Tibial nerve (tissue), 4 donors: ENCODE results near the gene BYSL. TPM values are rescaled to one million over a fixed set of nuclear protein-coding genes. Genes with fewer than 3 reads are reported as not detected.

Source experiments
- DNase-seq, 2 donors: peaks; one replicate each; pipeline ENCODE4 v3.0.0-alpha.2; 2019; ENCODE audit warnings: low spot score in 2 of 2
- H3K27ac ChIP-seq, 4 donors: fragments of 200-600 bp; sonication (generic) in 3 of 4; one replicate each; pipeline ENCODE4 v1.5.1; 2017 to 2019; ENCODE audit warnings: mild to moderate bottlenecking in 1 of 4
- H3K27me3 ChIP-seq, 2 donors: fragments of 200-600 bp; sonication (generic) in 1 of 2; one replicate each; pipeline versions ENCODE4 v1.5.1 to v1.6.0; 2017 to 2019
- H3K36me3 ChIP-seq, 3 donors: fragments of 200-600 bp; sonication (generic); one replicate each; pipeline ENCODE4 v1.5.1; 2018 to 2019
- H3K4me1 ChIP-seq, 4 donors: fragments of 200-600 bp; sonication (generic) in 3 of 4; one replicate each; pipeline ENCODE4 v1.5.1; 2017 to 2019
- H3K4me3 ChIP-seq, 4 donors: fragments of 200-600 bp; sonication (generic) in 3 of 4; one replicate each; pipeline ENCODE4 v1.5.1; 2017 to 2019; ENCODE audit warnings: mild to moderate bottlenecking in 1 of 4, moderate library complexity in 1 of 4
- H3K9me3 ChIP-seq, 4 donors: fragments of 200-600 bp; sonication (generic) in 3 of 4; one replicate each; pipeline ENCODE4 v1.5.1; 2017 to 2019
- CTCF ChIP-seq, 5 experiments: fragments of 200-600 bp in 3 of 5; fragments of 450-650 bp in 2 of 5; sonication (generic) in 3 of 5; IDR thresholded peaks; one replicate each; pipeline ENCODE4 v1.5.1; 2016 to 2019; ENCODE audit warnings: antibody characterized with exemption in 5 of 5, mild to moderate bottlenecking in 3 of 5, moderate library complexity in 2 of 5
- EP300 ChIP-seq, 2 donors: sonication (generic); formaldehyde crosslinking; IDR thresholded peaks; one replicate each; pipeline ENCODE4 v1.6.1; 2017; ENCODE audit warnings: antibody characterized with exemption in 2 of 2, mild to moderate bottlenecking in 1 of 2
- POLR2A ChIP-seq, 2 donors: fragments of 450-650 bp; IDR thresholded peaks; one replicate each; pipeline ENCODE4 v1.6.1; 2017; ENCODE audit warnings: antibody characterized with exemption in 2 of 2, mild to moderate bottlenecking in 2 of 2, moderate library complexity in 2 of 2
- WGBS, 2 donors: methylation state at CpG; one replicate each; pipeline ENCODE4 v1.1.5; 2018; 5-methylcytosine and 5-hydroxymethylcytosine counted together
- total RNA-seq, 4 donors: library from RNA; depleted of rRNA; stranded (reverse); fragments of >200 nt; gene quantifications; one replicate each; pipeline ENCODE4 v1.1.0, GENCODE V29; 2016

Gene BYSL
- total RNA-seq, 4 donors from 2014 or later, result 9.2 to 13.3 (median 12.8) TPM

- Histone ChIP-seq H3K4me1 (no peaks in the 10 kb centered on the region), H3K9me3 (no peaks in the 10 kb centered on the region), H3K36me3 (no peaks in the 10 kb centered on the region), H3K27ac (no peak overlapping the region), H3K4me3 (no peak overlapping the region), H3K27me3 (no peaks in the 10 kb centered on the region)
- 59 to 61% methylated on average over 2 of the region's 2 CpGs for WGBS, 2 donors
- TF ChIP-seq POLR2A (IDR thresholded peaks at IDR 0.05), result no peak
- no peak for TF ChIP-seq CTCF (IDR thresholded peaks at IDR 0.05)
- no peak for TF ChIP-seq EP300 (IDR thresholded peaks at IDR 0.05)
- DNase-seq, result no peak
These were observed 43.1 kb upstream of the BYSL start for GRCh38 chr6:41878246-41878645.

- no peak for DNase-seq
- WGBS, 2 donors, result 69 to 72% methylated on average over 5 of the region's 5 CpGs
- Histone ChIP-seq H3K9me3 (no peaks in the 10 kb centered on the region), H3K4me3 (no peak overlapping the region), H3K36me3 (no peaks in the 10 kb centered on the region), H3K27ac (no peak overlapping the region), H3K27me3 (no peaks in the 10 kb centered on the region), H3K4me1 (no peaks in the 10 kb centered on the region)
- TF ChIP-seq CTCF (IDR thresholded peaks at IDR 0.05), result no peak
- no peak for TF ChIP-seq EP300 (IDR thresholded peaks at IDR 0.05)
- no peak for TF ChIP-seq POLR2A (IDR thresholded peaks at IDR 0.05)
These were observed 42.3 kb upstream of the BYSL start for GRCh38 chr6:41878961-41879405.

GRCh38 chr6:41881506-41881905 lies 39.8 kb upstream of the BYSL start:
- no peak overlapping the region for H3K27ac ChIP-seq
- no peaks in the 10 kb centered on the region for H3K9me3 ChIP-seq
- no peaks in the 10 kb centered on the region for H3K4me1 ChIP-seq
- no peak for TF ChIP-seq CTCF (IDR thresholded peaks at IDR 0.05)
- TF ChIP-seq POLR2A (IDR thresholded peaks at IDR 0.05), result no peak
- TF ChIP-seq EP300 (IDR thresholded peaks at IDR 0.05), result no peak
- H3K27me3 ChIP-seq, result no peaks in the 10 kb centered on the region
- H3K36me3 ChIP-seq, result no peaks in the 10 kb centered on the region
- WGBS, 2 donors, result 73 to 82% methylated on average over 1 of the region's 1 CpG
- DNase-seq, result no peak
- H3K4me3 ChIP-seq, result no peak overlapping the region

- no peaks in the 10 kb centered on the region for H3K36me3 ChIP-seq
- no peak for DNase-seq
- H3K9me3 ChIP-seq, result no peaks in the 10 kb centered on the region
- H3K27ac ChIP-seq, result no peak overlapping the region
- H3K4me3 ChIP-seq, result no peak overlapping the region
- TF ChIP-seq POLR2A (IDR thresholded peaks at IDR 0.05), result no peak
- TF ChIP-seq CTCF (IDR thresholded peaks at IDR 0.05), result no peak
- TF ChIP-seq EP300 (IDR thresholded peaks at IDR 0.05), result no peak
- 86 to 91% methylated on average over 5 of the region's 5 CpGs for WGBS, 2 donors
- H3K4me1 ChIP-seq, result no peaks in the 10 kb centered on the region
- H3K27me3 ChIP-seq, result no peaks in the 10 kb centered on the region
These were observed 36.3 kb upstream of the BYSL start for GRCh38 chr6:41884957-41885356.

GRCh38 chr6:41885930-41886329 lies 35.4 kb upstream of the BYSL start:
- Histone ChIP-seq H3K27ac (no peak overlapping the region), H3K4me1 (no peaks in the 10 kb centered on the region), H3K27me3 (no peaks in the 10 kb centered on the region), H3K4me3 (no peak overlapping the region), H3K36me3 (no peaks in the 10 kb centered on the region), H3K9me3 (no peaks in the 10 kb centered on the region)
- TF ChIP-seq CTCF (IDR thresholded peaks at IDR 0.05), result no peak
- TF ChIP-seq EP300 (IDR thresholded peaks at IDR 0.05), result no peak
- TF ChIP-seq POLR2A (IDR thresholded peaks at IDR 0.05), result no peak
- 97 to 98% methylated on average over 1 of the region's 1 CpG for WGBS, 2 donors
- DNase-seq, result no peak
